Gastrocnemius medialis (tissue), 4 donors: ENCODE results near the gene VSTM2L.

Experiments
- POLR2A ChIP-seq, 2 donors: fragments of 450-650 bp; IDR thresholded peaks; one replicate each; pipeline ENCODE4 v1.6.1; 2017; ENCODE audit warnings: antibody characterized with exemption in 2 of 2, mild to moderate bottlenecking in 2 of 2, moderate library complexity in 2 of 2
- TF ChIP-seq, protein P1 (sequence below), 5 experiments: fragments of 450-650 bp in 3 of 5; fragments of 200-600 bp in 2 of 5; sonication (generic) in 2 of 5; IDR thresholded peaks in 4 of 5; conservative IDR thresholded peaks in 1 of 5; 1 replicate in 4 of 5; 2 replicates in 1 of 5; pipeline ENCODE4 v1.5.1; 2016 to 2019; ENCODE audit warnings: antibody characterized with exemption in 5 of 5, mild to moderate bottlenecking in 3 of 5, moderate library complexity in 3 of 5

GRCh38 chr20:37991908-37992307 is 89.0 kb downstream of the VSTM2L start:
- TF ChIP-seq, protein P1, sequence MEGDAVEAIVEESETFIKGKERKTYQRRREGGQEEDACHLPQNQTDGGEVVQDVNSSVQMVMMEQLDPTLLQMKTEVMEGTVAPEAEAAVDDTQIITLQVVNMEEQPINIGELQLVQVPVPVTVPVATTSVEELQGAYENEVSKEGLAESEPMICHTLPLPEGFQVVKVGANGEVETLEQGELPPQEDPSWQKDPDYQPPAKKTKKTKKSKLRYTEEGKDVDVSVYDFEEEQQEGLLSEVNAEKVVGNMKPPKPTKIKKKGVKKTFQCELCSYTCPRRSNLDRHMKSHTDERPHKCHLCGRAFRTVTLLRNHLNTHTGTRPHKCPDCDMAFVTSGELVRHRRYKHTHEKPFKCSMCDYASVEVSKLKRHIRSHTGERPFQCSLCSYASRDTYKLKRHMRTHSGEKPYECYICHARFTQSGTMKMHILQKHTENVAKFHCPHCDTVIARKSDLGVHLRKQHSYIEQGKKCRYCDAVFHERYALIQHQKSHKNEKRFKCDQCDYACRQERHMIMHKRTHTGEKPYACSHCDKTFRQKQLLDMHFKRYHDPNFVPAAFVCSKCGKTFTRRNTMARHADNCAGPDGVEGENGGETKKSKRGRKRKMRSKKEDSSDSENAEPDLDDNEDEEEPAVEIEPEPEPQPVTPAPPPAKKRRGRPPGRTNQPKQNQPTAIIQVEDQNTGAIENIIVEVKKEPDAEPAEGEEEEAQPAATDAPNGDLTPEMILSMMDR (IDR thresholded peaks at IDR 0.05 in 4 of 5, conservative IDR thresholded peaks at IDR 0.05 in 1 of 5): no peak
- no peak for TF ChIP-seq POLR2A (IDR thresholded peaks at IDR 0.05)
